ENCODE measurements around the gene LRRC26.
A peak's percentile ranks its signal among the peaks of the same experiment; 100 is the strongest.

Gene LRRC26

GRCh38 chr9:137166380-137167229 is 3.2 kb downstream of the LRRC26 start:
- no peak for DNase-seq

GRCh38 chr9:137165250-137165836 is 4.5 kb downstream of the LRRC26 start:
- DNase-seq: no peak

GRCh38 chr9:137164370-137165249 is 5.2 kb downstream of the LRRC26 start:
- no peak for DNase-seq

GRCh38 chr9:137163805-137164204 is 6.0 kb downstream of the LRRC26 start:
- no peak for DNase-seq

GRCh38 chr9:137163365-137163715 is 6.5 kb downstream of the LRRC26 start:
- no peak for DNase-seq

GRCh38 chr9:137162505-137163364 is 7.1 kb downstream of the LRRC26 start:
- no peak for DNase-seq

GRCh38 chr9:137161558-137162486 is 8.0 kb downstream of the LRRC26 start:
- no peak for DNase-seq

DNA sequence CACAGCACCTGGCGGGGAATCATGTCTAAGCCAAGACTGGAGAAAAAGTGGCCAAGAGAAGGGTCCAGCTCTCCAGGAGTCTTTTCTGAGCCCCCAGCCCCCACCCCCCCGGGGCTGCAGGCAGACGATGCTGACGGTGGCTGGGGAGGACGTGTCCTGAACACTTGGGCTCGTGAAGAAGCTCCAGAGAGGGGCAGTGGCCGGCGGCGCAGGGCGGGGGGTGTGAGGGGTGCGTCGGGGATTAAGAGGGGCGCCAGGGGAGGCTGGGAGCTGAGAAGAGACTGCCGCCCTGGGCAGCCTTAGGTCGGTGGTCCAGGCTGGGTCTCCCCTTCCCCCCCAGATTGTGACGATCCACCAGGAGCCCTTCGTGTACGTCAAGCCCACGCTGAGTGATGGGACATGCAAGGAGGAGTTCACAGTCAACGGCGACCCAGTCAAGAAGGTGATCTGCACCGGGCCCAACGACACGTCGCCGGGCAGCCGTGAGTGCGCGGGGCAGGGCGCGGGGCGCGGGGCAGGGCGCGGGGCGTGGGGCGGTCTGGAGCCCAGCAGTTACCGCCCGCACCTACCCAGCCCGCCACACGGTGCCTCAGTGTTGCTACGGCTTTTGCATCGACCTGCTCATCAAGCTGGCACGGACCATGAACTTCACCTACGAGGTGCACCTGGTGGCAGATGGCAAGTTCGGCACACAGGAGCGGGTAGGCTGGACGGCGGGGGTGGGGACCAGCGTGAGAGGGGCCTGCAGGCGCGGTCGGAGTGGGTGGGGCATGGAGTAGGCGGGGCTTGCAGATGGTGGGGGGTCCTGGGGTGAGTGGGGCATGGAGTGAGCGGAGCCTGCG is 8.9 kb downstream of the LRRC26 start:
- DNase-seq: no peak

DNA sequence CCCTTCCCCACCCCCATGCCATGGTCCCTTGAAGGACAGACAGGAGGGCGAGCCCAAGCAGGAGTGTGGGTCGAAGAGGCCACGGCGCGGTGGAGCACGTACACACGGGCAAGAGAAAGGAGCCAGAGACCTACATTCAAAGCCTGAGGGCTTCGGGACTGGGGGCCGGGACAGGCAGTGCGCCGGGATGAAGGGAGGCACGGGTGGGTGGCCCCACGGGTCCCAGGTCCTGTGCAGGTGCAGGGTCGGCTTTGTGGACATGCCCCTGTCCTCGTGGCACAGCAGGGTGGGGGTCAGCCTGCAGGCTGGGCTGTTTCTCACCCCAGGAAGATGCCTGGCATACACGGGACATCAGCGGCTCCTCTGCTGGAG is 9.8 kb downstream of the LRRC26 start:
- no peak for DNase-seq

GRCh38 chr9:137159105-137160053 is 10.5 kb downstream of the LRRC26 start:
- DNase-seq: no peak

DNA sequence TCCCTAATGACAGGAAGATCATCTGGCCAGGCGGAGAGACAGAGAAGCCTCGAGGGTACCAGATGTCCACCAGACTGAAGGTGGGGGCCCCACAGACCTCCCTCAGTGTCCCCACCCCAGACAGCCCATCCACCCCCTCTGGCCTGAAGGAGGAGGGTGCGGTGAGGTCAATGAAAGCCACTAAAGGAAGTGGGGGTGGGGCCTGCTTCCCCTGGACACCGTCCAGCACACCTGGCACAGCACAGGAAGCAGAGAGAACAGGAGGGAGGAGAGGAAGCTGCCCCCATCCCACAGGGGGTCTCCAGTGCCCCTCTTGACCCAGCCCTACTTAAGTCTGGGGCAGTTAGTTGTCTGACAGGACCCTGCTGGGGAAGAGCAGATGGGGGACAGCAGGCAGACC is 11.2 kb downstream of the LRRC26 start:
- DNase-seq: no peak

DNA sequence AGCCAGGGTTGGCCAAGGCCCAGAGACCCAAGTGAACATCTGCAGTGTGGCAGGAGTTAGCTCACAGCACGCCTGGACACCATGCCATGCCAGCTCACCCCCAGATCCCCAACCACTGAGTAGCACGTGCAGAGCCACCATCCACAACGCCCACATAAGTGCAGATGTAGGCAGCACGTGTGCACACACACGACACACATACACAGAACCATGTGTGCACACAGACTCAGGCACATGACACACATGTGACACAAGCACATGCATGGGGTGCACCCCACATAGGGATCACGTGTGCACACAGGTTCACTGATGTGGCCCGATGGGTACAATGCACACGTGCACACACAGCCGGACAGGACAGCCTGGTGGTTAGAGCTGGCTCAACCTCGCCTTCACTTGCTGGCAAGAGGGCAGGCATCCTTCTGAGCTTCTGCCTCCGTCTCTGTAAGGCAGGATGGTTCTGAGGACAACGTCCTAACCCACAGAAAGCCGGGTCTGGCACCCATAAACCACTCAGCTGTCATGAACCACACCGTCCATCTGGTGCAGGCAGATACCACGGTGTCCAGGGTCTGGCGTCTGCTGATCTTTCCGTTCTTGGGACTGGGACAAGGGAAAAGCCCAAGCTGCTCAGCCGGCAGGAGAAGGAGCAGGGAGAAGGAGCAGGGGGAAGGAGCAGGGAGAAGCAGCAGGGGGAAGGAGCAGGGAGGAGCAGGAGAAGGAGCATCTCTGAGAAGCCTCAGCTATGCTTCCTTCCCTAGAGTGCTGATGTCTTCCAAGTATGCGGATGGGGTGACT is 12.0 kb downstream of the LRRC26 start:
- DNase-seq: no peak

DNA sequence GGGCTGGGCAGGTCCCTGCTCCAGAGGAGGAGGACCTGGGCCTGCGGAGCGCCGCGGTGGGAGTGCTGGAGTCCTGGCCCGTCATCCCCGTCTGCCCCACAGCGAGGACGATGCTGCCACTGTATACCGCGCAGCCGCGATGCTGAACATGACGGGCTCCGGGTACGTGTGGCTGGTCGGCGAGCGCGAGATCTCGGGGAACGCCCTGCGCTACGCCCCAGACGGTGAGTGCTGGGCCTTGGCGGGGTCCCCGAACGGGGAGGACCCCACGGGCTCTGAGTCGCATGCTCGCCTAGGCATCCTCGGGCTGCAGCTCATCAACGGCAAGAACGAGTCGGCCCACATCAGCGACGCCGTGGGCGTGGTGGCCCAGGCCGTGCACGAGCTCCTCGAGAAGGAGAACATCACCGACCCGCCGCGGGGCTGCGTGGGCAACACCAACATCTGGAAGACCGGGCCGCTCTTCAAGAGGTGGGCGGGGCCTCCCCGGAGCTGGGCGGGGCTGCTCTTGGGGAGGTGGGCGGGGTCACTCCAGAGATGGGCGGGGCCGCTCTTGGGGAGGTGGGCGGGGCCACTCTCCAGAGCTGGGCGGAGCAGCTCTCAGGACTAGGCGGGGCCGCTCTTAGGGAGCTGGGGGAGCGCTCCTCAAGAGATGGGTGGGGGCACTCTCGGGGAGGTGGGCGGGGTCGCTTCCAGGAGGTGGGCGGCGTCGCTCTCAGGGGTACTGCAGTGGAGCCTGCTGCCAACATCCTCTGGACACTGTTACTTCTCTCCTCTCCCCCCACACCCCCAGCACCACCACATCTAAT is 13.1 kb downstream of the LRRC26 start:
- DNase-seq: peak; percentile 42

GRCh38 chr9:137152844-137153405 is 16.9 kb downstream of the LRRC26 start:
- no peak for DNase-seq

- peak; percentile 46 for DNase-seq
Observed at GRCh38 chr9:137150617-137151457, 19.0 kb downstream of the LRRC26 start.
